Chondrocyte (in vitro differentiated cells): ENCODE results near the gene NAALADL2. TPM values are rescaled to one million over a fixed set of nuclear protein-coding genes. Genes with fewer than 3 reads are reported as not detected.
A peak's percentile ranks its signal among the peaks of the same experiment; 100 is the strongest.
"Not testable (repeated sequence)": the region's sequence is repeated elsewhere in the genome, so short reads cannot be mapped to it uniquely, and the experiment has no call there.

Source experiments
- DNase-seq: peaks from one replicate; pipeline ENCODE4 v3.0.0; 2021; ENCODE audit warnings: mixed read lengths, low spot score
- H3K27ac Mint-ChIP-seq: one replicate; pipeline ENCODE4 v1.8.0; 2021; ENCODE audit warnings: mild to moderate bottlenecking, moderate library complexity, mixed read lengths; ENCODE audit not compliant: unreplicated experiment
- H3K27me3 Mint-ChIP-seq: 2 replicates; pipeline ENCODE4 v1.8.0; 2021; ENCODE audit warnings: low read depth, mixed read lengths
- H3K36me3 Mint-ChIP-seq: 2 replicates; pipeline ENCODE4 v1.8.0; 2021; ENCODE audit warnings: low read depth, mixed read lengths
- H3K4me1 Mint-ChIP-seq: 2 replicates; pipeline ENCODE4 v1.8.0; 2021; ENCODE audit warnings: low read depth, mild to moderate bottlenecking, mixed read lengths
- H3K4me3 Mint-ChIP-seq: one replicate; pipeline ENCODE4 v1.8.0; 2021; ENCODE audit warnings: mild to moderate bottlenecking, moderate library complexity, mixed read lengths; ENCODE audit not compliant: unreplicated experiment
- H3K9me3 Mint-ChIP-seq: 2 replicates; pipeline ENCODE4 v1.8.0; 2021; ENCODE audit warnings: low read depth, mixed read lengths
- total RNA-seq: library from RNA; stranded (reverse); gene quantifications from 3 replicates; pipeline ENCODE4 v1.2.1, GENCODE V29; 2021
- TF ChIP-seq, protein P1 (sequence below): fragments of 200-600 bp; sonication (generic); IDR thresholded peaks from 2 replicates; pipeline ENCODE4 v1.5.0; 2021; ENCODE audit warnings: antibody characterized with exemption, mild to moderate bottlenecking, moderate library complexity

NAALADL2 gene
- total RNA-seq, 1 donor from 2014 or later: 8.0 TPM

DNA sequence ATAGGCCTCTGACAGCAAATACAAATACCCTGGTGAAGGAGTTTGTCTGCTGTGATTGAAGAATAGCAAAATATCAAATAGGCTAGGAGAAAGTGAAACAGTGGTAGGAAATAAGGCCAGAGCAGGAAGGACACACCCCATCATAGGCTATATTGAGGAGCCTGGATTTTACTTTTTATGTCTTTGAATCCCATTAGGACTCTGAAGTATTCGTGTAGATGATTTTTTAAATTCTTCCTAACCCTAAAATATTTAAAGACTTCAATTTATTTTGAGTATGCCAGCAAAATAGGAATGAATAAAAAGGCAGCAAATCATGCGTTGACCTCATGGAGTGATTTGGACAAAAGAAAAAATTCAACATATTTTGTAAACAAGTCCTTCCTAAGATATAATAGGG lies 562.8 kb downstream of the NAALADL2 start:
- TF ChIP-seq, protein P1, sequence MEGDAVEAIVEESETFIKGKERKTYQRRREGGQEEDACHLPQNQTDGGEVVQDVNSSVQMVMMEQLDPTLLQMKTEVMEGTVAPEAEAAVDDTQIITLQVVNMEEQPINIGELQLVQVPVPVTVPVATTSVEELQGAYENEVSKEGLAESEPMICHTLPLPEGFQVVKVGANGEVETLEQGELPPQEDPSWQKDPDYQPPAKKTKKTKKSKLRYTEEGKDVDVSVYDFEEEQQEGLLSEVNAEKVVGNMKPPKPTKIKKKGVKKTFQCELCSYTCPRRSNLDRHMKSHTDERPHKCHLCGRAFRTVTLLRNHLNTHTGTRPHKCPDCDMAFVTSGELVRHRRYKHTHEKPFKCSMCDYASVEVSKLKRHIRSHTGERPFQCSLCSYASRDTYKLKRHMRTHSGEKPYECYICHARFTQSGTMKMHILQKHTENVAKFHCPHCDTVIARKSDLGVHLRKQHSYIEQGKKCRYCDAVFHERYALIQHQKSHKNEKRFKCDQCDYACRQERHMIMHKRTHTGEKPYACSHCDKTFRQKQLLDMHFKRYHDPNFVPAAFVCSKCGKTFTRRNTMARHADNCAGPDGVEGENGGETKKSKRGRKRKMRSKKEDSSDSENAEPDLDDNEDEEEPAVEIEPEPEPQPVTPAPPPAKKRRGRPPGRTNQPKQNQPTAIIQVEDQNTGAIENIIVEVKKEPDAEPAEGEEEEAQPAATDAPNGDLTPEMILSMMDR: no peak
- H3K36me3 Mint-ChIP-seq: no peaks in the 10 kb centered on the region
- H3K4me3 Mint-ChIP-seq: no peak overlapping the region
- H3K27me3 Mint-ChIP-seq: no peaks in the 10 kb centered on the region
- H3K4me1 Mint-ChIP-seq: peaks cover 11% of the 10 kb centered on the region
- peaks cover 2% of the 10 kb centered on the region for H3K9me3 Mint-ChIP-seq
- DNase-seq: no peak
- no peak overlapping the region for H3K27ac Mint-ChIP-seq

GRCh38 chr3:175422744-175423143 lies 563.6 kb downstream of the NAALADL2 start:
- TF ChIP-seq, protein P1: peak; percentile 14
- Mint-ChIP-seq H3K4me3 (no peak overlapping the region), H3K9me3 (peaks cover 2% of the 10 kb centered on the region), H3K36me3 (no peaks in the 10 kb centered on the region), H3K4me1 (peaks cover 12% of the 10 kb centered on the region), H3K27ac (no peak overlapping the region), H3K27me3 (no peaks in the 10 kb centered on the region)
- DNase-seq: no peak

- H3K9me3 Mint-ChIP-seq, H3K27ac Mint-ChIP-seq, DNase-seq, H3K36me3 Mint-ChIP-seq, H3K27me3 Mint-ChIP-seq, H3K4me3 Mint-ChIP-seq: not testable (repeated sequence)
- peaks cover 12% of the 10 kb centered on the region for H3K4me1 Mint-ChIP-seq
Observed at GRCh38 chr3:175423848-175424247, 564.7 kb downstream of the NAALADL2 start.

DNA sequence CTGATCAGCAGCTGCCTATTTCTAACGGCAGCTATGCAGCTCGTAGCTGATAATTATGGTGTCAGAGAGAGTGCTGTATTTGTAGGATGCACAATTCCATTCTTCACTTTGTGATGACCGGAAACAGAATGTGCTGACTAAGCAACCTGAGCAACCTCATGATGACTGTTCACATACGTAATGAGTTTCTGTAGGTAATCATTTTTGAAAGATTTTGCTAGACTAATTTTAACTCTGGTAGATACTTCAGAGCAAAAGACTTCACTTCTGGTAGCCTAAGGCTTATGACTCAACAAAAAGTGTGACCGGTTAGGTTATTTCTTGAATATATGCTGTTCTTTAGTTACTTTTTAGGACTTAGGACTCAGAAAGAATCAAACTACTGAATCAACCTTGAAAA lies 567.7 kb downstream of the NAALADL2 start:
- H3K27me3 Mint-ChIP-seq: no peaks in the 10 kb centered on the region
- H3K27ac Mint-ChIP-seq: no peak overlapping the region
- peaks cover 10% of the 10 kb centered on the region for H3K4me1 Mint-ChIP-seq
- no peaks in the 10 kb centered on the region for H3K9me3 Mint-ChIP-seq
- TF ChIP-seq, protein P1: no peak
- H3K4me3 Mint-ChIP-seq: no peak overlapping the region
- no peaks in the 10 kb centered on the region for H3K36me3 Mint-ChIP-seq
- DNase-seq: no peak

GRCh38 chr3:175428466-175428865 lies 569.3 kb downstream of the NAALADL2 start:
- Mint-ChIP-seq H3K4me1 (peaks cover 21% of the 10 kb centered on the region), H3K4me3 (no peak overlapping the region), H3K27ac (no peak overlapping the region), H3K9me3 (no peaks in the 10 kb centered on the region), H3K36me3 (no peaks in the 10 kb centered on the region), H3K27me3 (no peaks in the 10 kb centered on the region)
- TF ChIP-seq, protein P1: no peak
- no peak for DNase-seq

GRCh38 chr3:175430983-175431773 lies 572.0 kb downstream of the NAALADL2 start:
- Mint-ChIP-seq H3K9me3 (no peaks in the 10 kb centered on the region), H3K4me3 (no peak overlapping the region), H3K36me3 (no peaks in the 10 kb centered on the region), H3K27ac (no peak overlapping the region), H3K4me1 (peaks cover 26% of the 10 kb centered on the region), H3K27me3 (no peaks in the 10 kb centered on the region)
- TF ChIP-seq, protein P1: no peak
- DNase-seq: no peak
